NCI-H524 treated with DMSO at 0.1 percent for 48 hours (cell line): ENCODE measurements around the gene GRK4.
"Not testable (repeated sequence)": the region's sequence is repeated elsewhere in the genome, so short reads cannot be mapped to it uniquely, and the experiment has no call there.

Experiments
- DNase-seq: peaks from one replicate; lab custom pipeline; 2025; lab: John Stamatoyannopoulos, UW

The GRK4 gene

GRCh38 chr4:2930758-2931511, 32.4 kb upstream of the GRK4 start:
- DNase-seq: no peak

GRCh38 chr4:2931512-2932301, 31.7 kb upstream of the GRK4 start:
- no peak for DNase-seq

DNA sequence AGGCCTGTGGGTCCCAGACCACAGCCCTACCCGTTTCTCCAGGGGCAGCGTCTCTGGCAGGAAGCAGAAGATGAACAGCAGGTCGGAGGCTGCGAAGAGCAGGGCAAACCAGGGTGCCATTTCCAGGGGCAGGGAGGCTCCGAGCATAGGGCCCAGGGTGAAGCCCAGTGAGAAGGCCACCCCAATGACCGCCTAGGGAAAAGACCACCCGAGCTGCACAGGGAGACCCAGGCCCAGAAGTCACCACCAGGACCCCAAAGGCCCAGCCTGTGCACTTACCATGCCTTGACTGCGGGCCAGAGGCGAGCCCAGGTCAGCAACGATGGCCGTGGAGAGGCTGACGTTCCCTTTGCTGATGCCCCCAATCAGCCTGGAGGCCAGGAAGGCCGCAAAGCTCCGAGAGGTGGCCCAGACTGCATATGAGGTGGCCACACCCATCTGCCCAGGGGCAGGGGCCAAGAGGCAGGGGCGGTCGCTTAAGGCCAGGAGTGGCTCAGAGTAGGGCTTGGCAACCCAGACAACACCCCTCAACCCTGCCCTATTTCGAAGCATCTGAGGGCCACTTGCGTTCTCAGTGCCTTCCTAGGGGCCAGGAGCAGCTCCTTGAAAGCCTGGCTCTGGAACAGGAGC, 30.9 kb upstream of the GRK4 start:
- no peak for DNase-seq

GRCh38 chr4:2932951-2933565, 30.3 kb upstream of the GRK4 start:
- DNase-seq: no peak

DNA sequence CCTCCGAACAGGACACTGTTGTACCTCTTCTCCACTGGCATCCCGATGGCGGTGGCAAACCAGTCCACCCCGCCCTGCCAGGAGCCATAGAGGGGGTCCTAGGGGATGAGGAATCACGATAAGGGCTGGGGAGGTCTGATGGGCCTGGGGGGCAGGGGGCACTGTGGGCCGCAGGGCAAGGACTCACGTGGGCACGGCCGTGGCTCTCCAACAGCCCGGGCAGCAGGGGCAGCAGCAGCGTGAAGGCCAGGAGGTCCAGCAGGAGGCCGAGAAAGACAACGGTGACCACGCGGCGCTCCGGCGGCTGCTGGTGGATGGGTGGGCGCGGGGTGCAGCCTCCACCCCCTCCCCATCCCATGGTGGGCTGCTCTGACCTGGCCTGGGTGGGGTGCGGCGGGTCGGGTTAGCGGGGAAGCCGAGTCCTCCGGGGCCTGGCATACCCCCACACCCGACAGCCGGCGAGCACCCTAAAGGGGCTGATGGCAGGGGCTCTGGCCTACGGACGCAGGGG, 29.8 kb upstream of the GRK4 start:
- no peak for DNase-seq

DNA sequence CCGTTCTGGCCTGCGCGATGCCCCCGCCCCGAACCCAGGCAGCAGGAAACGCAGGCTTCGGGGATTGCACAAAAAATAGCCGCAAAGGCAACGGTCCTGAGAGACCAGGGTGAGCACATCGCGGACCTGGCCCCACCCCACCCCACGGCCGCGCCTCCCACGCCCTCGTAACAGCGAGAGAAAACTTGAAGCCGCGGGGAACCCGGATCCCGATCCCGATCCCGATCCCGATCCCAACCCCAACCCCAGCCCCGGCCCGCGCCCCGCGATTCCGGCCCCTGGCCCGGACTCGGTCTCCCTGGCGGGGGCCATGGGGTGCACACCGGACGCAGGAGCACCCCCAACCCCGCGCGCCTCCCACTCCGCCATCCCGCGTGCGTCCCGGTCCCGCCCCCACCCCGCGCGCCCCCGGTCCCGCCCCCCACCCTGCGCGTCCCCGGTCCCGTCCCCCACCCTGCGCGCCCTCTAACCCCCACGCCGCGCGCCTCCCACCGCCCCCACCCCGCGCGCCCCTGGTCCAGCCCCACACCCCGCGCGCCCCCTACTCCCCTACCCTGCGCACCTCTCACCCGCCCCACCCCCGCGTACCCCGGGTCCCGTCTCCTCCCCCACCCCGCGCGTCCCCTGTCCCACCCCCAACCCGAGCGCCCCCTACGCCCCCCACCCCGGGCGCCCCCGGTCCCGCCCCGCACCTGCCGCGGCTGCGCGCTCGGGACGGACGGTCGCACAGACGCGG, 29.1 kb upstream of the GRK4 start:
- DNase-seq: no peak

DNA sequence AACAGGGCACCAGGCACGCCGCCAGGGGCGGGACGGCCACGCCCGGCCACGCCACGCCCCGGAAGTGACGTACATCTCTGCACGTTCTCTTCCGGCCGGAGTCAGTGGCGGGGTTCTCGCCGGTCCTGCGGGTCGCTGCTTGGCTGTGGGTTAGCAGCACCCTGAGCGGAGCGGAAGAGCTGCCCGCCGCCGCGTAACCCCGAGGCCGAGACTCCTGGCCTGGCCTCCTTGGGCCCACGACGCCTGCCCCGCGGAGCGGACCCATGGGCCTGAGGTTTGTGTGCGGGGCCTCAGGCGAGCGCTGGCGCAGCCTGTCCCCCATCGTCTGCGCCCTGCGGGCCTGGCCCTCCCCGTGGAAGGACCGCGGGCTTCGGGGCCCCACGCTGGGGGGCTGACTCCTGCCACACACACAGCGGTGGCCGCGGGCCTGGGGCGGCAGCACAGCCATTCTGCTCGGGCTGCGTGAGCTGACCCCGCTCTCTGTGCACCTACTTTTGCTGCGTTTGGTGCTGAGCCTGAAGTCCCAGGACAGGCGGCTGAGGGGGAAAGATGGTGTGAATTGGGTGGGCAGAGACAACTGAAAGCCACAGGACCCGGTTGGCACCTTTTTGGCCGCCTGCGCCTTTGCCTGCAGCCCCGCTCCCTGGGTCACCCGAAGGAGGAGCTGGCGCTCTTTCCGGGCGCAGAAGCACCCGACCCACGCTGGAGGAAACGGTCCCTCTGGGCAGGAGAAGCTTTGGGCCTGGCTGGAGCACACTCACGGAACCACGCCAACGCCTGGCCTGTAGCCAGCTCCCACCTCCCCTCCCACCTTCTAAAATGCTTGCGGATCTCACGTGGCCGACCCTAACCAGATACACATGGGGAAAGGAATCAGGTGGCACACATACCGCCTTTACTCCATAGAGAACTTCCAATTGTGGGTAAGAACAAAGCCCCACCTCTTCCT, 28.3 kb upstream of the GRK4 start:
- DNase-seq: peak; percentile 23

DNA sequence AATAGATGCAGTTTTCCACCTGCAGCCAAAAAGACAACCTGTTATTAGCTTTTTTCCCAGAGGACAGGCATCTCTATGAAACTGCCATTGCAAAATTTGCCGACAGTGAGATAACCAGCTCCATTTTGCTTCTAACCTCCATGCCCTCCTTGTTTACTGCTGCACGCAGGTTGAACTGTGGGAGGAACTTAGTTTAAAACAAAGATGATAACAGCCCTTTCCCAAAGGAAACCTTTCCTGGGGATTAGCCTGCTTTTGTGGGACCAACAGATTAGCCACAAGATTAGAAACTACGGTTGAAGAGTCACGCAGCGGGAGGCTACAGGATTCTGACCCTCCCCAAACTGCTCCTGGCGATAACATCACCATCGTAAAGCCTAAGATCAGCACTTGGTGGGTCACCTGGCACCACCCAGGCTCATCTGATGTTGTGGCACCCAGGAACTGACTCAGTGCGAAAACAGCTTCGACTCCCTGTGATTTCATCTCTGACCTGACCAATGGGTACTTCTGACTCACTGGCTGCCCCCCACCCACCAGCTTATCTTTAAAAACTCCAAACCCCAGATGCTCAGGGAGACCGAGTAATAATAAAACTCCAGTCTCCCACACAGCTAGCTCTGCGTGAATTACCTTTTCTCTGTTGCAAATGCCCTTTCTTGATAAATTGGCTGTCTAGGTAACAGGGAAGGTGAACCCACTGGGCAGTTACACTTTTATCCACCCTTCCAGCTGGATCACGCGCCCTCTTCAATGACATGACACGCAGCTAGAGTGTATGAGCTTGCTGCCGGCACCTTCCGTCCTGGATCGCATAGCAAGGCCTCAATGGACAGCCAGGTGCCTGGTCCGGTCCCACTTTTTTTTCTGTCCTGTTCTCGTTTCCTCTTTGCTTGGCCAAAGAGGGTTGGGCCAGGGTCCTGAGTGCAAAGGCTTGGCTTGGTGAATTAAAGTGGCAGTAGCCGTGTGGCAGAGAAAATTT, 27.3 kb upstream of the GRK4 start:
- no peak for DNase-seq

GRCh38 chr4:2936773-2937145, 26.6 kb upstream of the GRK4 start:
- no peak for DNase-seq

DNA sequence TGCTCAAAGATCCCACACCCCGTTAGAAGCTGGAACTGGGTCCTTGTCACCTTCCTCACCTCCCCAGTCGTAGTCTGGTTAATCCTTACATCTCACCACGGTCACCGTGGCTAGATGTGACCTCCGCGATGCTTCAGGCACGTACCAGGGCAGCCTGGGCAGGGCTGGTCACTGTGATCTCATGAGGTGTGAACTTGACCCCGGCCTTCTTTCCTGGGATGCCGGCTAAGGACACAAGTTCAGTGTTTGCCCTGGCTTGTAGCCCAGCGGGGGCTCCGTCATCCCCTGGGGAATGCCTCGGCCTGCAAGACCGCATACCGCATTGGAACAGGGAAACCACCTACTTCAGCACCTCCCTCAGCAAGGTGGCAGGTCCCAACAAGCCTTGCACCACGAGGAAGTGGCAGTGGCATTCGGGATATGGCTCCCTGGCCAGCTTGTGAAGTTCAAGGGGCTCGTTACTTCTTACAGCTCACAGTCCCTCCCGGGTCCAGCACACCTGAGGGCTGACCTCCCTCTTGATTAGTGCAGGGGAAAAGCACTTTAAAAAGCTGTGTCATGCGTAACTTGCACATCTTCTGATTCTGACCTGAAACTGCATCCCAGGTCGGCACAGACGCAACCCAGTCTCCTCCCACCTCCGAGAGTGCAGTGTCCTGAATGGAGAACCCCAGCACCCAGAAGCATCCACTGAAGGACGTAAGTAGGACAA, 26.1 kb upstream of the GRK4 start:
- DNase-seq: no peak

DNA sequence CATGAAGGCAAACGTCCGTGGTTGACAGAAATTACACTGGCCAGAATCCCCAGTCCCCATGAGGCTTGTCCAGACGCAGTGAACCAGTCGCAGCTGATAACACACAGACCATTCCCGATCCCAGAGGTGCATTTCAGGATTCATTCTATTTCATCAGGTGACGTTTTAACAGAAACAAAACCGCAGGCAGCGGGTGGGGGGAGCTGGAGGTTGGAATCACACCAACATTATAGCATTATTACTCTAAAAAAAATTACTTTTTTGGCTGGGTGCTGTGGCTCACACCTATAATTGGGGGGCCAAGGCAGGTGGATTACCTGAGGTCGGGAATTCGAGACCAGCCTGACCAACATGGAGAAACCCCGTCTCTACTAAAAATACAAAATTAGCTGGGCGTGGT, 25.4 kb upstream of the GRK4 start:
- DNase-seq: no peak

GRCh38 chr4:2938411-2938810, 25.0 kb upstream of the GRK4 start:
- not testable (repeated sequence) for DNase-seq

- DNase-seq: no peak
Observed at GRCh38 chr4:2938906-2939305, 24.5 kb upstream of the GRK4 start.

- no peak for DNase-seq
Observed at GRCh38 chr4:2939383-2940243, 23.8 kb upstream of the GRK4 start.

DNA sequence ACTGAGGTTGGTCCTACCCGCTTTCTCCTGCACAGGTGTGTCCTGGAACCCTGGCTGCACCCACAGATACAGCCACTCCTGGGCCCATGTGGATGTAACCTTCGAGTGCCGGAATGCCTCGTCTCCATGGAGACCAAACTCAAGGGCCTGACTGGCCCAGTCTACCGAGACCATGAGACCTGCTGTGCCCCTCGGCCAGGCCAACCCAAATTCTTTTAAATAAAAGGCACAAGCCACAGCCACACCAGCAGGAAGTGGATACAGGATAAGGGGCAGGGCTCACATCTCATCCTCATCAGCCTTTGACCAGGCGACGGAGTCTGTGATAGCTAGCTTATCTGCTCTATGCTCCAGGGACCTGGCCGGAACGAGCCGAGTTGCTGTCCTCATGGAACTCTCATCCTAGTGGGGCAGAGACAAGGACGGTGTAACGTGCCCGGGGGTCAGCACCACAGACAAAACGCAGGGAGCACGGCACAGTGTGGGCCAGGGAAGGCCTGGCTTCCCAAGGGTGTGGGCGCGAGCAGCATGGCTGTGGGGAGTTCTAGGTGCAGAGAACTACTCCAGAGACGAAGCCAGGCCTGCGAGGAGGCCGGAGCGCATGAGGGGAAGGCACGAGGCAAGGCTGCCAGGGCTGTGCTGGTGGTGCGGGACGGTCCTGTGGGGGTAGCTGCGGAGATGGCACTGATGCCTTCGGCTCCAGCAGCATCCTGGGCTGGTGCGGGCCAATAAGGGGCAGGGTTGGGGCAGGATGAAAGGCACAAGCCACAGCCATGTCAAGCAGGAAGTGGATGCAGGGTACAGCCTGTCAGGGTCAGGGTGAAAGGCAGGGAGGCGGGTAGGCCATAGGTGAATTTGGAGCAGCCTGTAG, 22.9 kb upstream of the GRK4 start:
- DNase-seq: no peak

- no peak for DNase-seq
Observed at GRCh38 chr4:2941138-2942036, 22.0 kb upstream of the GRK4 start.
